Measurements from ENCODE around the gene C15orf39.
"Not testable (repeated sequence)": the region's sequence is repeated elsewhere in the genome, so short reads cannot be mapped to it uniquely, and the experiment has no call there.

C15orf39 gene

GRCh38 chr15:75211436-75212199 lies 9.9 kb downstream of the C15orf39 start:
- no peak for DNase-seq (ENCODE audit: low read depth, low spot score)

GRCh38 chr15:75212200-75212858 lies 10.6 kb downstream of the C15orf39 start:
- no peak for DNase-seq (ENCODE audit: low read depth, low spot score)

- DNase-seq (ENCODE audit: low read depth, low spot score), result no peak
Observed at GRCh38 chr15:75213212-75213767, 11.6 kb downstream of the C15orf39 start.

GRCh38 chr15:75213768-75214221 lies 12.1 kb downstream of the C15orf39 start:
- no peak for DNase-seq (ENCODE audit: low read depth, low spot score)

GRCh38 chr15:75214293-75215096 lies 12.8 kb downstream of the C15orf39 start:
- DNase-seq (ENCODE audit: low read depth, low spot score), result no peak

- DNase-seq (ENCODE audit: low read depth, low spot score), result no peak
Observed at GRCh38 chr15:75215107-75216004, 13.7 kb downstream of the C15orf39 start.

- no peak for DNase-seq (ENCODE audit: low read depth, low spot score)
Observed at GRCh38 chr15:75217012-75217411, 15.3 kb downstream of the C15orf39 start.

GRCh38 chr15:75217574-75217973 lies 15.9 kb downstream of the C15orf39 start:
- DNase-seq (ENCODE audit: low read depth, low spot score), result not testable (repeated sequence)

- not testable (repeated sequence) for DNase-seq (ENCODE audit: low read depth, low spot score)
Observed at GRCh38 chr15:75219507-75219929, 17.8 kb downstream of the C15orf39 start.

GRCh38 chr15:75223688-75224087 lies 22.0 kb downstream of the C15orf39 start:
- no peak for DNase-seq (ENCODE audit: low read depth, low spot score)

GRCh38 chr15:75224281-75224680 lies 22.6 kb downstream of the C15orf39 start:
- DNase-seq (ENCODE audit: low read depth, low spot score), result no peak

- not testable (repeated sequence) for DNase-seq (ENCODE audit: low read depth, low spot score)
Observed at GRCh38 chr15:75225102-75225836, 23.6 kb downstream of the C15orf39 start.

- no peak for DNase-seq (ENCODE audit: low read depth, low spot score)
Observed at GRCh38 chr15:75225951-75226732, 24.5 kb downstream of the C15orf39 start.

- DNase-seq (ENCODE audit: low read depth, low spot score), result not testable (repeated sequence)
Observed at GRCh38 chr15:75227112-75227511, 25.4 kb downstream of the C15orf39 start.

- DNase-seq (ENCODE audit: low read depth, low spot score), result no peak
Observed at GRCh38 chr15:75227663-75228280, 26.1 kb downstream of the C15orf39 start.

- DNase-seq (ENCODE audit: low read depth, low spot score), result no peak
Observed at GRCh38 chr15:75228787-75229186, 27.1 kb downstream of the C15orf39 start.

GRCh38 chr15:75229191-75230015 lies 27.7 kb downstream of the C15orf39 start:
- peak; percentile 22 for DNase-seq (ENCODE audit: low read depth, low spot score)

GRCh38 chr15:75230016-75230343 lies 28.3 kb downstream of the C15orf39 start:
- DNase-seq (ENCODE audit: low read depth, low spot score), result no peak
